HL-60 (cell line): ENCODE results near the gene COL4A4.

Source experiments
- DNase-seq, 2 experiments: peaks; one replicate each; pipeline ENCODE4 v3.0.0-alpha.2; 2010 to 2020; ENCODE audit warnings: low read depth in 1 of 2, low spot score in 1 of 2
- H3K27ac ChIP-seq: fragments of 250-450 bp; sonication (Bioruptor Pico); replicated peaks from 2 replicates; pipeline ENCODE4 v1.5.1; 2020; ENCODE audit warnings: mild to moderate bottlenecking, moderate library complexity
- H3K27me3 ChIP-seq: fragments of 250-450 bp; sonication (Bioruptor Pico); 2 replicates; pipeline ENCODE4 v1.5.1; 2021; ENCODE audit warnings: mild to moderate bottlenecking, moderate library complexity; ENCODE audit not compliant: insufficient read depth, poor library complexity, severe bottlenecking
- H3K4me3 ChIP-seq: replicated peaks from 2 replicates; pipeline ENCODE4 v1.5.1; 2011; ENCODE audit warnings: mild to moderate bottlenecking, control low read depth, low read length; ENCODE audit not compliant: insufficient read depth
- GABPA ChIP-seq: IDR thresholded peaks from 2 replicates; pipeline ENCODE4 v1.6.1; 2012; ENCODE audit warnings: low read depth
- POLR2AphosphoS5 ChIP-seq: IDR thresholded peaks from 2 replicates; pipeline ENCODE4 v1.6.1; 2012; ENCODE audit warnings: low read depth
- SPI1 ChIP-seq: IDR thresholded peaks from 2 replicates; pipeline ENCODE4 v1.6.1; 2012; ENCODE audit warnings: low read depth, mild to moderate bottlenecking, borderline replicate concordance
- long read RNA-seq: library from polyadenylated mRNA; unstranded; transcript quantifications from one replicate; pipeline ENCODE4 v2.0.0, GENCODE V29; 2020
- TF ChIP-seq, protein P1 (sequence below): IDR thresholded peaks from one replicate; pipeline ENCODE4 v1.5.1; 2011; ENCODE audit warnings: low read length, control low read depth, inconsistent platforms; ENCODE audit not compliant: insufficient read depth
- TF ChIP-seq, protein P2 (sequence below): IDR thresholded peaks from 2 replicates; pipeline ENCODE4 v1.6.1; 2012; ENCODE audit warnings: low read depth; ENCODE audit not compliant: insufficient replicate concordance

COL4A4 gene
- long read RNA-seq: 0 reads

GRCh38 chr2:227163998-227164762, at the start of gene COL4A4, which contains the start of gene COL4A3:
TSS of gene COL4A4 (minus strand) at chr2:227164205. CDS start at chr2:227147483, 16,722 bp downstream.
TSS of gene COL4A3 (plus strand) at chr2:227164624. CDS start at chr2:227164727, 103 bp downstream.
- peaks cover 30% of the 10 kb centered on the region for H3K27me3 ChIP-seq

GRCh38 chr2:227207573-227207972, 43.6 kb upstream of the COL4A4 start:
- DNase-seq: no peak
- H3K27me3 ChIP-seq: no peaks in the 10 kb centered on the region
- H3K4me3 ChIP-seq: no peak overlapping the region
- no peak overlapping the region for H3K27ac ChIP-seq
- TF ChIP-seq, protein P1, sequence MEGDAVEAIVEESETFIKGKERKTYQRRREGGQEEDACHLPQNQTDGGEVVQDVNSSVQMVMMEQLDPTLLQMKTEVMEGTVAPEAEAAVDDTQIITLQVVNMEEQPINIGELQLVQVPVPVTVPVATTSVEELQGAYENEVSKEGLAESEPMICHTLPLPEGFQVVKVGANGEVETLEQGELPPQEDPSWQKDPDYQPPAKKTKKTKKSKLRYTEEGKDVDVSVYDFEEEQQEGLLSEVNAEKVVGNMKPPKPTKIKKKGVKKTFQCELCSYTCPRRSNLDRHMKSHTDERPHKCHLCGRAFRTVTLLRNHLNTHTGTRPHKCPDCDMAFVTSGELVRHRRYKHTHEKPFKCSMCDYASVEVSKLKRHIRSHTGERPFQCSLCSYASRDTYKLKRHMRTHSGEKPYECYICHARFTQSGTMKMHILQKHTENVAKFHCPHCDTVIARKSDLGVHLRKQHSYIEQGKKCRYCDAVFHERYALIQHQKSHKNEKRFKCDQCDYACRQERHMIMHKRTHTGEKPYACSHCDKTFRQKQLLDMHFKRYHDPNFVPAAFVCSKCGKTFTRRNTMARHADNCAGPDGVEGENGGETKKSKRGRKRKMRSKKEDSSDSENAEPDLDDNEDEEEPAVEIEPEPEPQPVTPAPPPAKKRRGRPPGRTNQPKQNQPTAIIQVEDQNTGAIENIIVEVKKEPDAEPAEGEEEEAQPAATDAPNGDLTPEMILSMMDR: no peak
- TF ChIP-seq, protein P2, sequence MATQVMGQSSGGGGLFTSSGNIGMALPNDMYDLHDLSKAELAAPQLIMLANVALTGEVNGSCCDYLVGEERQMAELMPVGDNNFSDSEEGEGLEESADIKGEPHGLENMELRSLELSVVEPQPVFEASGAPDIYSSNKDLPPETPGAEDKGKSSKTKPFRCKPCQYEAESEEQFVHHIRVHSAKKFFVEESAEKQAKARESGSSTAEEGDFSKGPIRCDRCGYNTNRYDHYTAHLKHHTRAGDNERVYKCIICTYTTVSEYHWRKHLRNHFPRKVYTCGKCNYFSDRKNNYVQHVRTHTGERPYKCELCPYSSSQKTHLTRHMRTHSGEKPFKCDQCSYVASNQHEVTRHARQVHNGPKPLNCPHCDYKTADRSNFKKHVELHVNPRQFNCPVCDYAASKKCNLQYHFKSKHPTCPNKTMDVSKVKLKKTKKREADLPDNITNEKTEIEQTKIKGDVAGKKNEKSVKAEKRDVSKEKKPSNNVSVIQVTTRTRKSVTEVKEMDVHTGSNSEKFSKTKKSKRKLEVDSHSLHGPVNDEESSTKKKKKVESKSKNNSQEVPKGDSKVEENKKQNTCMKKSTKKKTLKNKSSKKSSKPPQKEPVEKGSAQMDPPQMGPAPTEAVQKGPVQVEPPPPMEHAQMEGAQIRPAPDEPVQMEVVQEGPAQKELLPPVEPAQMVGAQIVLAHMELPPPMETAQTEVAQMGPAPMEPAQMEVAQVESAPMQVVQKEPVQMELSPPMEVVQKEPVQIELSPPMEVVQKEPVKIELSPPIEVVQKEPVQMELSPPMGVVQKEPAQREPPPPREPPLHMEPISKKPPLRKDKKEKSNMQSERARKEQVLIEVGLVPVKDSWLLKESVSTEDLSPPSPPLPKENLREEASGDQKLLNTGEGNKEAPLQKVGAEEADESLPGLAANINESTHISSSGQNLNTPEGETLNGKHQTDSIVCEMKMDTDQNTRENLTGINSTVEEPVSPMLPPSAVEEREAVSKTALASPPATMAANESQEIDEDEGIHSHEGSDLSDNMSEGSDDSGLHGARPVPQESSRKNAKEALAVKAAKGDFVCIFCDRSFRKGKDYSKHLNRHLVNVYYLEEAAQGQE: no peak
- TF ChIP-seq POLR2AphosphoS5: no peak
- TF ChIP-seq SPI1: no peak
- no peak for TF ChIP-seq GABPA

More at GRCh38 chr2:227163998-227164762, at the start of gene COL4A4, which contains the start of gene COL4A3:
- no peak within 1 kb of the TSS for H3K27ac ChIP-seq
- no peak for DNase-seq
- TF ChIP-seq SPI1: no peak
- TF ChIP-seq GABPA: no peak
- TF ChIP-seq, protein P2: no peak
- TF ChIP-seq, protein P1: no peak
- no peak for TF ChIP-seq POLR2AphosphoS5
- no peak within 1 kb of the TSS; the same call in 1 of the 2 replicates for H3K4me3 ChIP-seq

GRCh38 chr2:227206406-227206805, 42.4 kb upstream of the COL4A4 start:
- Histone ChIP-seq H3K4me3 (no peak overlapping the region), H3K27me3 (no peaks in the 10 kb centered on the region), H3K27ac (no peak overlapping the region)
- no peak for TF ChIP-seq SPI1
- TF ChIP-seq, protein P1: no peak
- no peak for TF ChIP-seq GABPA
- TF ChIP-seq, protein P2: no peak
- no peak for TF ChIP-seq POLR2AphosphoS5
- no peak for DNase-seq
